ENCODE results near the gene PBX1.

Gene PBX1

DNA sequence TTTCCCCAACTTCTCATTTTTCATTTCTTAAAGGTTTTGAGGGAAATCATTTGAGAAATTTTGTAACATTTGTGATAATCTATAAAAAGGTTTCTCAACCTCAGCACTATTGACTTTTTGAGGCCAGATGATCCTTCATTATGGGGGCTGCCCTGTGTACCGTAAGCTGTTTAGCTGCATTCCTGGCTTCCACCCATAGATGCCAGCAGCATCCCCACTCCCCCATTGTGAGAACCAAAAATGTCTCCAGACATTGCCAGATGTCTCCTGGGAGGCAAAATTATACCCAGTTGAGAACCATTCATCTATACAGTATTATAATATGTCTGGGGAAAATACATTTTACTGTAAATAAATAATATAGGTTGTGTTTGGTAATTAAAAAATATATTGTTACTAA, 146.0 kb downstream of the PBX1 start:
- no peak for DNase-seq

DNA sequence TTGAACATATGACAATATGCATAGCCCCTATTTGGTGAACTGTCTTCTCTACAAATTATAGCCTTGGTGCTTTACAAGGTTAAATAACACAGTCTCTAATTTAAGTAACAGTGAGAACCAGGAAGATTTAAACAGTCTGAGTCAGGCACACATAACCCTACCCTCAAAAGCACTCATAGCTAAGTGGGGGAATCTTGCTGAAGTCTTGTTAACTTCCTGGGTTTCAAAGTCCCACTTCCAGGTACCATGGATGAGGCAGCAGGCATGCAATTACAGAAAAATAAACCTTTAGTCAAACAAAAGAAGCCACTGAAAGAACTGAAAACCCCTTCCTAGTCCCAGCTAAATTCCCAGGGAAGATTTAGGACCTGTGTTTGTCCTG, 147.6 kb downstream of the PBX1 start:
- no peak for DNase-seq

DNA sequence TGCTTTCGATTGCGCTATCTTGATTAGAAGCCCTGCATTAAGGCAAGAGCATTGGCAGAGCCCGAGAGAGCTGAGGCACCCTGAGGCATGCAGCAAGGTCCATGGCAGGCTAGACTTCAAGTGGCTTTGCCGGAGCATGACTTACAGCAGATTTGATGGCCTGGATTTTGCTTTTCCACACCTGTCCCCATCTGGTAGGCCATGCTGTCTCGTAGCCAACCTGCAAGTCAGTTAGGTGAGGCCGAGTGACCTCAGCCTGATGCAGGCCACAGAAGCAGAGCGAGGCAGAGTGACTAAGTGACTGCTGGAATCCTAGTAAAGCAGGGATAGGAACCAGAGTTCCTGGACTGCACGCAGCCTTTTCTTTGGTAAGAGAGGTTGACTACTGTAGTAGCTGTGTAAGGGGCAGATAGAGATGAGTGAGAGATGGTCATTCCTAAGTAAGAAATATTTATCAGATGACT, 148.9 kb downstream of the PBX1 start:
- DNase-seq = no peak

DNA sequence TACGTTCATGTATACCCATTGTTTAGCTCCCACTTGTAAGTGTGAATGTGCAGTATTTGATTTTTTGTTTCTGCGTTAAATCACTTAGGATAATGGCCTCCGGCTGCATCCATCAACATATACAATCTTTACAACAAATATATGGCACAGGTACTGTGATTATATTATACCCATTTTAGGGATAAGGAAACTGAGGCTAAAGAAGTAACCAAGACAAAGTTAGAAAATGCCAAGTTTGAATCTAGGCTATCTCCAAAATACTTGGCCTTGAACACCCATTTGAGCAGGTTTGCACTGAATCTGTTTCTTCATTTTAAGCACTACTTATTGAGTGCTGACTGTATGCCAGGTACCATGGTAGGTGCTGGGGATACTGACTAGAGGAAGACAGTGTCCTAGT, 149.6 kb downstream of the PBX1 start:
- no peak for DNase-seq

DNA sequence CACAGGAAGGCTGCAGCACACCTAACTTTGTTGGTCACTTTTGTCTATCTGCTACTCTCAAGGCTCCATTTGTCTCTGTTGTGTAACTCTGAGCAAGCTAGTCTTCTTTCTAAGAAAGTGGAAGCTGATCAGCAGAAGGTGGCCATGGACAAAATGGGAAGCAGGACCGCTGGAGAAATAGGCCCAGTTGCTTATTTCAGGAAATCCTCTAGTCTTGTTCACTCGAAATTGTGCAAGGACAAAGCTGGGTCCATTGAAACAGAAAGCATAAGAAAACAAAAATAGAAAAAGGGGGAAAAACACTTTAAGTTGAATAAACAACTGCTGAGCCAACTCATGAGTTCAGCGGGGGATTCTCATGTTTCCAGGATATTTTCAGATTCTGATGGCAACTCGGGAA, 150.1 kb downstream of the PBX1 start:
- no peak for DNase-seq

DNA sequence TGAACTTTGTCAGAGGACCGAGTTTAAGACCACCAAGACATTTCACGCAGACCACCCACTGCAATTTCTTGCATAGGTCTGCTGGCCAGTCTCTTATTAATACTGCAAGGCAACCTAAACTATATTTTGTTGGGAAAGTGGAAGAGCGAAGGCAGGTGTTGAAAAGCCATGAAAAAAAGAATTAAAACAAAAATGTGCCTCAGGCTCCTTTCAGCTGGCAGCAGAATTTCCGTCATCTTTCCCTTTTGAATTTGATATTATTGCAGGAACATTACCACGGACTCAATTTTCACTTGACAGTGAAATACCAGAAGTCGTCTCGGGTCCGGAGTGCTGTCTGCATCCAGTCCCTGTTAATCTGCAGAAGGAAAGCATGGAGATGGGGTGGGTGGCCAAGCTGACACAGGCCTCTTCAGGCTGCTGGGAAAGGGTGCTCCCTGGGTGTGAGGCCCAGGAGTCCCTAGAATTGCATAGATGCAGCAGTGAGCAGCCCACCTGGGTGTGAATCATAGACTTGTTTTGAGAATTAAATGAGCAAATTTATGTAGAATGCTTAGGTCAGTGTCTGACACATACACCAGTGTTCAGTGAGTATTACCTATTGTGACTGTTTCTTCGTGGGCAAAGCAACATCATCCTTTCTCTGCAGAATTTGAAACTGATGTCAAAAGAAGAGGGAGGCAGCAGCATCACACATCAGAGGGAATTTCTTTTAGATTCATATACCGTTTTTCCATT, 150.7 kb downstream of the PBX1 start:
- DNase-seq = no peak

DNA sequence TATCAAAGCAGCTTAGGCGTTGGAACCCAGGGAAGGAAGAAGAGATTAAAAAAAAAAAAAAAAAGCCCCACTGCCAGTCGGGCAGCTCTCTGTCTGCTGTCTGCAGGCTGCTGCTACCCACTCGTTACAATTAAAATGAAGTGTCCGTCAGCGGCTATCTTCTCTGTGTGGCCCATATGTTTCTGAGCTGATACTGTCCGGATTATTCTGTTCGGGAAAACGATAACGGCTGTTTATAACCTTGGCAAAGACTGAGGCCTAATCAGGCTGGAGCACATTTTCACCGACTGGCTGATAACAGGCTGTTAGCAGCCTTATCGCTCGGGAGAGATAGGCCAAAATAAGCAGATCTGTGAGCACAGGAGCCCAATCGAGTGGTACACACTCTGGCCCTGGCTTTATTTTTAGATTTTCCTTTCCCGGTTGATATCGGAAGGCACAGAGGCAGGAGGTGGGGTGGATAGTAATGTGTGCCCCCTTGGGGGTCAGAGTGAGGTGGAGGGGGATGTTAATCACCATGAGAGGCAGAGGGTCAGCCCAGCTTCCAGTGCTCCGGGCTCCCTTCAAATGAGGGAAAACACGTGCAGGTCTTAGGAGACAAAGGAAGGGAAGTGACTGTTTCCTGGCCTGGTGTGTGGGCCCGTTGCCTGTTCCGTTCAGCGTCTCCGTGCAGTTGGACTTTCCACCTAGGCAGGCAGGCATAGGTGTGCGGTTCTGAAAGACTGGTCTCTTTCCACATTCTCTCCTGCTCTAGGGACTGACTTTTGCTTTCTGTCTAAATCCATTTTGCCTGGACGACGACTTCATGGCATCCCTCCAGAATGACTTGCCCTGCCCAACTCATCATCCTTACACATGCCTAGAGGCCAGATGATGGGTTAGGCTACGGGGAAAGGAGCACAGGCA, 153.4 kb downstream of the PBX1 start:
- no peak for DNase-seq

DNA sequence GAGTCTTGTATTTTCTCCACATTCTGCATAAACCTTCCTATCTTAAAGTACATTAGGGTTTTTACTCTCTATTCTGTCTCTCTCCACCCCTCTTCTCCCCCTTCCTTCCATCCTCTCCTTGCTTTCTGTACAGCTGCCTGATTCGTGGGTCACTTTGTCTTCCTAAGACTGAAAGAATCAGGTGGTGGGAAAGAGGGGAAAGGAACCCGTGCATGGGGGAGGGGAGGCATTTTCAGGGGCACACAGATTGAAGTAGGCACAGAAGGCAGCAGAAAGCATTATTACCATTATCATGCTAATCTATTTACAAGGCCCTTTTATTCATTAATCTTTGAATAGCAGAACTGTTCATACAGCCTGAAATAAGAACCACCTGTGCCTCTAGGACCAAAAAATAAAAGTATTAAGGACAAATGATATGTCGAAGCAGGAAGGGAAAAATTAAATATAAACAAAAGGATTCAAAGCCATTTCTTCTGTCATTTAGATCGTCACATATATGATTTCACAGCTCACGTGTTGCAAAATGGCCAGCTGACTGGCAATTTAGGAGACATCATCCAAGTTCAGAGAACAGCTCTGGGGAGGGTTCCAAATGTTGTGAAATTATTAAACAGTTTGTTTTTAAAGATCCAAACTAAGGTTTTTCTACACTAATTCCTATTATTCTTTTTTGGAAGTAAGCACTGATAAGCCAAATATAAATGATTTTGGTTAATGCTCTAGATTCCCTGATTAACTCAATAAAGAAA, 154.6 kb downstream of the PBX1 start:
- no peak for DNase-seq

DNA sequence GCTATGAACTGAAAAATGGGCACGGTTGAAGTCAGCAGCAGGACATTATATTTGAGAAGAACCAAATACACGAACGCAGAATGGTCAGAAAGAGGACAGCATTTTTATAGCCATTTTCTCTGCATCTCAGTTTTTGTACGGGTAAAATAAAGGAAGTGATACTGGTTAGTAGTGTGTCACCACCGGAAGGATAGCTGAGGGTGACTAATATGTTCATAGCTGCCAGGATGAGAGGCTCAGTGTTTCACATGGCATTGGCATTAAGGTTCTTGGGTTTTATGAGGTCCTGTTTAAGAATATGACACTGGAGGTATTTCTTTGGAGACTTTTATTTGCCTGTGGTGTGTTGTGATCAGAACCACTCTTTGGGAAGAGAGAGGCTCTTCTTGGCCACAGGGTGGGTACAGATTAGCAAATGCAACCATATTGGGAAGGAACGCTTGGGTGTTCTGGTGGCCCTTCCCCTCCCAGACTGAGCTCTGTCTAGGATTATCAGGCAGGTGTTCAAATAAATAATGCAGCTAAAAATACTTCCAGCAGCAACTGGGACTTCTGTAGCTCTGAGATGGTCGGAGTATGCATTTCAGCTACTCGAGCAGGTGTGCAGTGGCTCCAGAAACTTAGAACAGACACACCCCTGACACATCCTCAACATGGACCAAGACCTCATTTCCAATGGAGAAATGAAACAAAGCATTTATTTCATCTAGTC, 158.2 kb downstream of the PBX1 start:
- no peak for DNase-seq

DNA sequence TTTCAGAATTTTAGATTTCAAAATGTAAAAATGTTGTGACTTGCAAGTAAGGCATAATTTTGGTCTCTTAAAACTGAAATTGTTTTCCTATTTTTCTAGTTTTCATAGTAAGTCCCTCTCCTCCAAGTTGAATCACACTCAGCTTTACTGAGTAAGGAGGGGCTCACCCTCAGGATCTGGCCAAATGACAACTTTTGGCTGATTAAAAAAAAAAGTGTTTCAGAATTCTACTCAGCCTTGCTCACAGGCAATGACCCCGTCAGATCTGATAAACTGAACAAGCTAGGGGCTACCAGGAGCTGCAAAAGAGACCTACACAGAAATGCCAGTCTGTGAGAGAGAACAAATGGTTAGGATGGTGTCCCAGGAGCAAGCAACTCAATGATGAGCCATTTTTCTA, 159.8 kb downstream of the PBX1 start:
- DNase-seq = no peak

DNA sequence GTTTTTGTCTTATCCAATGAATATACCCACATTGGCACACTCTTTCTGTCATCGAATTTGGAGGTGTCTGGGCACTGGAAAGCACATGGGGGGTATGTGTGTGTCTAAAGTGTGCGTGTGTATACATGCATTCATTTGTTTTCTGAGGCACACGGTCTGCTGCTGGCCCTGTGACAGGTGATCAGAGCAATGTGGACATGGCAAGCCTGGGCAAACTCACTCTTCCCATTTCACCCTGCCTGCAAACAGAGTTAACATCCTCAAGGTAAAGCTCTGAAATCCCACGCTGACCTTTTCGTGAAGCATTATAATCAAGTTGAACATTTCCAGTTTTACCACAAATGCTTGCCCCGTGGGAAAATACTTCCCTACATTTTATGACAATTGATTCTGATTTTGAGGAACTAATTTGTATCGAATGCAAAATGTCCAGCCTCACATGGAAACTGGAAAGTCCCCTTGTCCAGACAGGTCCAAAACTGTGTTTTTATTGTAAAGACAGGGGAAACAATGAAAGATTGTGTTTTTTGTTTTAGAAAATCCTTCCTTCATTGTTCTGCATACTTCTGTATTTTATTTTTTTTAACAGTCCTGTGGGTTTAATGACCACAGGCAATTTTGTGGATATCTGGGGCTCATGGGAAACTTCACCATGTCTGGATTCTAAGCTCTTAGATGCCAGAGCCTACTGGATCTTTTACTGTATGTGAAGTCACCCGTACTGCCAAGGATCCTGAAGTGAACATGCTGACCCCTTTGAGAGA, 160.9 kb downstream of the PBX1 start:
- no peak for DNase-seq

DNA sequence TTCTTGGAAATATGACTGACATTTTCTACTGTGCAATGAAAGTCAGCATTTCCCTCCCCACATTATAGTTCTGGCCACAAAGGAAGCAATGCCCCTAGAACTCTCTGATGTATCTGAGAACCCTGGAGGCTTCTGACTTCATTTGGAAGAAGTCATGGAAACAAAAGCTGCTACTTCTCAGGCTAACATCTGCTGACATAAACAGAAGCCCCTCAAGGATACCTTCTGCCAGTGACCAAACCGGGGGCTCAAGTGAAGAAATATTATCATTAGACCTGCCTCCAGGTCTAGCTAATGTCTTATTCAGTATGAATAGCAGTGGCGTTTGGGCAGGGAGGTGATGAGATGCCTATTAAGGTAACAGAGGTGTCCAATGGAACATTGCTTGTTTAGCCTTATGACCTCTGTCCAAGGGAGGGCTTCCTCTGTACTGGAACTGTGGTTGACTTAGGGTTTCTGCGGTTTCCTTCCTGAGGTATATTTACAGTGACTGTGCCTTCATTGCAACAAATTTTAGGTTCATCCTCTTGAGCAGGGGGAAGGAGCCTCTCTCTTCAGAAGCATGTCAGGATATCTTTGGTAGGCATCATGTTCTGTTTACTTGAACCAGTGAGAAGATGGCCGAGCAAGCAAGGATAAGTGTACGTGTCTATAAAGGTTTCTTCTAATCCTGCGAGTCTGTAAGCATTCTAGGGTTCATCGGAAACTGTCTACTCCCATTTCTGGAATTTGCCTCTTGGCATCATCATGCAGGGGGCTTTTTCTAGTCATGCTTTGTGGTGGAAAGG, 161.7 kb downstream of the PBX1 start:
- no peak for DNase-seq

DNA sequence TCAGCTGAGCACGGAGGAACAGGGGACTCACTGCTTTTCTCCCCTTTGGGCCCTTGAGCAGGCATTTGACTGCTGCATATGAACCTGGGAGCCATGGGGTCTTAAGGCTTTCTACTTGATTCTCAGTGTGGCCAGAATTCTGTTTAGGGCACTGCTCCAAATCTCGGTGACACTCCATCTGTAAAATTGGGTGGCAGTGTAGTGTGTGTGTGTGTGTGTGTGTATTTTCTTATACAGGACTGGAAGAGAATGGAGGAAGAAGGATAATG, 162.2 kb downstream of the PBX1 start:
- no peak for DNase-seq

DNA sequence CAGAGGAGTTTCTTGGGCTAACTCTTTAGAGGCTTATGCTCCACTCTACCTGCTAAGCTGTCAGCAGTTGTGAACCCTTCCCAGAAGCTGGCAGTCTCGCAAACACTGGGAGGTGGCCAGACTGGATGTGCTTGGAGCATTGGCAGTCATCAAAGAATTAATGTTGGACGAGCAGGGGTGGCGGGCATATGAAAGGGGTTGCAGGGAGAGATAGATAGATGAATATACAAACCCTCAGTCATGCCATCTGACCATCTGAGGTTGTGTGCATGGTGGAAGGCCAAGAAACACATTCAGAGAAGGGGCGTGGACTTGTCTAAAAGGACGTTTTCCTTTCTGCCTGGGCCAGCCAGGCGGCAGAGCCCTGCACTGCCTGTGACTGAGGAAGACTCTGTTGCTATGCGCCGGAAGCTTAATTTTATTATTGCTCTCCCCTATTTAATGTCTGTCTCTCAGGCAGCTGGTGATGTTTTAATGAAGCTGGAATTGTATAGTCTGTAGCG, 164.4 kb downstream of the PBX1 start:
- no peak for DNase-seq

DNA sequence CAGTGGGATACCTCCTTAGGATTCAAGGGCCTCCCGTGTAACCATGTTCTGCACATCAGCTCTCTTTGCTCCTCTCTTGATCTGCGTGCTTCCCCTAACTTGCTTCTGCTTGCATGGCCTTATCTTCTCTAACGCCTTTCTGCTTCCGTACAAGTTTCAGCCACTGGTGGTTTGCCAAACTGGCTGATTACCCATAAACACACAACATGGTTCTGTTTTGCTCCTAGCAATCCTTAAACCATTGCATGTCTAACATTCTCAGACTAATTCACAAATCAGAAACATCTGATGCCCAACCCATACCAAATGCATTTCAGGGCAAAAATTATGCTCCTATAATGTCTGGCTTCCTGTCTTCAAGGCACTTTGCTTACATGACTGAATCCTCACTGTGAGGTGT, 166.4 kb downstream of the PBX1 start:
- no peak for DNase-seq

DNA sequence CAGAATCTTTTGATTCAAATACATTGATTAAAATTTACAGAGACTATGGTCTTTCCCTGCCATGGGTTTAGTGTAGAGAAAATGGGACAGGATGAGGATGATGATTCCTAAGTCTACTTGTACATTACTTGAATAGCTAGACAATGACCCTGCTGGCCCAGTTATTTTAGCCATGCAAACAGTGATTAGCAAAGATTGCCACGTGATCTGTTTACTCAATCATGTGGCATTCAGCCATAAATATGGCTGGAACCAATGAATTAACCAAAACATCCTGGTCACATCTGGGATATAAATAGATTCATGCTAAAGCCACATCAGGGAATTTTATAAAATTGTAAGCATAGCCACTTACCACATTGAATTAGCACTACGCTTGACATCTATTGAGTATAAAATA, 167.3 kb downstream of the PBX1 start:
- no peak for DNase-seq

DNA sequence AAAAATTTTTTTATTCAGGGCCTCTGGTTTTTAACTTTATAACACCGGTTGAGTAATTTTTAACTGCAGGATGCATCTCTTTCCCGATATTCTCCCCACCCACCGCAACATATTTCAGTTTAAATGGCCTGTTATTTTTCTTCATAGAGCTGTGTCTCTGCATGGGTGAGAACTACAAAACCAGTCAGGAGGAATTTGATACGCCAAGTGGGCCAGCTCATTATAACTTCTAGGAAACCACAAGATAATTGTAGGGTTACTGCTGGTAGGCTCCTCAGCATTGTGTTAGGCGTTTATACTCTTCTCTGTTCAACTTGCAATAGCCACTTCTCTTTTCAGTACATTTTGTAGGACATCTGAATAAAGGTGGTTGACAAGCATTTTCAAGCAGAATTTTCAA, 169.7 kb downstream of the PBX1 start:
- DNase-seq = no peak

DNA sequence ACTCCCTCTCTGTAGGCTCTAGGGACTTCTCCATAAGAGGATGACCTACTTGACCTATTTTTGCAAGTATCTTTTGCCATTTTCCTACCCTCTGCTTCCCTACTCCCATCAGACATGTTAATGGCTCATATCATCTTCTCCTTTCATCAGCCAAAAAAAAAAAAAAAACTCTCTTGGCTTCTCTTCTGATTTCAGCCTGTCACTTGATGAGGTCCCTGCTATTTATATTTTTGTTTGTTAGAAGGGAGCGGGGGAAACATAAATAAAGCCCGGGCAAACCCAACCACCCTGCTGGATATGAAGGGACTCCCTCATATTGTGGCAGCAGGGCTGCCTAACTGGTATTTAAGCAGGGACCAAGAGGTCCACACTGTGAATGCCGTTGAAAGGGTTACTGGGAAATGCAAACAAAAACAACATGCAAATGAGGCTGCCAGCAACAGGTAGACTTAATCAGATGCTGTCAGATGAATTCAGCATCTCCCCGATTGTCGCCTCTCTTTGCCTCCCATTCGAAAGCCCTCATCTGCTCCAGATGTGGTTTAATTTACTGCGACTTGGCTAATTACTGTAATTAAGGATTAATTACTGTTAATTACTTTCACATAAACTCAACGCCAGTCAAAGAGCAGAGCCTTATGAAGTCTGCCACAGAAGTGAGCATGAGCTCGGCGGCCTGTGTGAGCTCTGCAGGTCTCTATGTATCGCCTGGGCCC, 172.3 kb downstream of the PBX1 start:
- no peak for DNase-seq

DNA sequence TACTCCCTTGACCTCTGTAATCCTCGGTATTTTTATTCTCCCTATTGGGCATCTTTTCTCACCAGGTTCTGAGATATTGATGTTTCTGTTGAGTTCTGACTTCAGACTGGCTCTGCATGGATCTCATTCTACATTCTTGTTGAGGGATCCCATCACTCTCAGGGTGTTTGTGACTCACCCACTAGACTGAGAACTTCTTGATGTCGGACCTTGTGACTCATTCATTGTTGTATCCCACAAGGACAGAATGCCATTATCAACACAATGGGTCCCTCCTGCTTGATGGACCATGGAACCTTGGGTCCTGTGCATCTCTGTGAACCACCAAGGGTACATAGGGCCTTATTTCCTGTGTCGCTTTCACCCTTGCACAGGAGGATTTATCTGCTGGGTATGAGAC, 174.1 kb downstream of the PBX1 start:
- DNase-seq = no peak

DNA sequence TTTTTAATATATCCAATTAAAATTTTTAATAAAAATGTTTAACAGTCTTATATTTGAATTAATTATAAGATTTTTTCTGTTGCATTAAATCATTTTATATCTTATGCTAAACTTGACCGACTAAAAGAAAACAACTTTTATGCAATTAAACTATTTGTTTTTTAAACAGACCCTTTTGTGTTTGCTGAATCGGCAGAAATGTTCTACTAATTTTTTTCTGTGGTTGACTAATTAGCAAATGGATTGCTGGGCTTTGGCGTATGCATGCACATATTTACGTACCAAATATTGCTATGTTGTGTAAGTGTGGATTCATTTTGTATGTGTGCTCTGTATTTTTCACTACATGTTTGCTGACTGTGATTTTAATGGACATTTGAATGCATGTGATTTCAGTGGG, 174.8 kb downstream of the PBX1 start:
- no peak for DNase-seq
